Measurements from ENCODE around the gene TFF1.

DNA sequence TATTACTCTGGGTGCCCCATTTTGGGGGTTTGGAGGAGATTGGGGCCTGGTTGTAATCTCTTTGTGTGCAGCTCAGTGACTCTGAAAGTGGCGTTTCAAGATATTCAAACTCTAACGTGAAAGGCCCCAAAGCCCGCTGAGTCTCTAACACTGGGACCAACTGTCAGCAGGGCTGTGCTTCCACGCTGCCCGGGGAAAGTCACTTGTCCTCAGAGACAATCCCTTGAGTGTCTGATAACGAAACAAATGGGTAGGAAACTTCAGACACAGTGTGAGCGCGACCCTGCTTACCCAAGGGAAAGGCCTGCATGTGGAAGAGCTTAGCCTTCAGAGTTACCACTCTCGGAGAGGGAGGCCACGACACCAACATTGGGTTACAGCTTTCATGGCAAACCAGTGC is 38.2 kb upstream of the TFF1 start:
- TF ChIP-seq, protein P1, sequence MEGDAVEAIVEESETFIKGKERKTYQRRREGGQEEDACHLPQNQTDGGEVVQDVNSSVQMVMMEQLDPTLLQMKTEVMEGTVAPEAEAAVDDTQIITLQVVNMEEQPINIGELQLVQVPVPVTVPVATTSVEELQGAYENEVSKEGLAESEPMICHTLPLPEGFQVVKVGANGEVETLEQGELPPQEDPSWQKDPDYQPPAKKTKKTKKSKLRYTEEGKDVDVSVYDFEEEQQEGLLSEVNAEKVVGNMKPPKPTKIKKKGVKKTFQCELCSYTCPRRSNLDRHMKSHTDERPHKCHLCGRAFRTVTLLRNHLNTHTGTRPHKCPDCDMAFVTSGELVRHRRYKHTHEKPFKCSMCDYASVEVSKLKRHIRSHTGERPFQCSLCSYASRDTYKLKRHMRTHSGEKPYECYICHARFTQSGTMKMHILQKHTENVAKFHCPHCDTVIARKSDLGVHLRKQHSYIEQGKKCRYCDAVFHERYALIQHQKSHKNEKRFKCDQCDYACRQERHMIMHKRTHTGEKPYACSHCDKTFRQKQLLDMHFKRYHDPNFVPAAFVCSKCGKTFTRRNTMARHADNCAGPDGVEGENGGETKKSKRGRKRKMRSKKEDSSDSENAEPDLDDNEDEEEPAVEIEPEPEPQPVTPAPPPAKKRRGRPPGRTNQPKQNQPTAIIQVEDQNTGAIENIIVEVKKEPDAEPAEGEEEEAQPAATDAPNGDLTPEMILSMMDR (IDR thresholded peaks at IDR 0.05; ENCODE audit: low read depth, low read length): no peak
- no peak for TF ChIP-seq EZH2phosphoT487 (IDR thresholded peaks at IDR 0.05; ENCODE audit: low read depth)

All from OCI-LY3 (cell line).